ENCODE results near the gene CDH4. TPM values are rescaled to one million over a fixed set of nuclear protein-coding genes. Genes with fewer than 3 reads are reported as not detected.

CDH4 gene
- total RNA-seq, 4 donors from 2014 or later: 0.71 to 4.2 (median 2.9) TPM

- WGBS, 2 donors: 62 to 68% methylated on average over 30 to 35 of the region's 35 CpGs
- no peak for DNase-seq (ENCODE audit: low spot score in 2 of 2)
- TF ChIP-seq POLR2A (IDR thresholded peaks at IDR 0.05) (no peak), CTCF (IDR thresholded peaks at IDR 0.05) (no peak)
- intact Hi-C loops (cut with DNase I; ENCODE audit: low total_unique reads): no loop called here
- no peak overlapping the region for H3K4me3 ChIP-seq (ENCODE audit: low read depth, poor library complexity, severe bottlenecking)
Observed at GRCh38 chr20:61901392-61902220, 649.5 kb downstream of the CDH4 start.

GRCh38 chr20:61902221-61902869 lies 650.3 kb downstream of the CDH4 start:
- intact Hi-C loops (cut with DNase I; ENCODE audit: low total_unique reads): no loop called here
- no peak overlapping the region for H3K4me3 ChIP-seq (ENCODE audit: low read depth, poor library complexity, severe bottlenecking)
- 71 to 88% methylated on average over 27 of the region's 27 CpGs for WGBS, 2 donors
- TF ChIP-seq POLR2A (IDR thresholded peaks at IDR 0.05): no peak
- no peak for TF ChIP-seq CTCF (IDR thresholded peaks at IDR 0.05)
- no peak for DNase-seq (ENCODE audit: low spot score in 2 of 2)

- no peak for DNase-seq (ENCODE audit: low spot score in 2 of 2)
- no peak overlapping the region for H3K4me3 ChIP-seq (ENCODE audit: low read depth, poor library complexity, severe bottlenecking)
- intact Hi-C loops (cut with DNase I; ENCODE audit: low total_unique reads): no loop called here
- TF ChIP-seq POLR2A (IDR thresholded peaks at IDR 0.05): no peak
- TF ChIP-seq CTCF (IDR thresholded peaks at IDR 0.05): no peak
- WGBS, 2 donors: 72 to 77% methylated on average over 25 to 26 of the region's 26 CpGs
Observed at GRCh38 chr20:61903575-61904340, 651.7 kb downstream of the CDH4 start.

- no peak overlapping the region for H3K4me3 ChIP-seq (ENCODE audit: low read depth, poor library complexity, severe bottlenecking)
- 85 to 90% methylated on average over 13 to 14 of the region's 14 CpGs for WGBS, 2 donors
- intact Hi-C loops (cut with DNase I; ENCODE audit: low total_unique reads): no loop called here
- DNase-seq (ENCODE audit: low spot score in 2 of 2): no peak
- TF ChIP-seq CTCF (IDR thresholded peaks at IDR 0.05): no peak
- TF ChIP-seq POLR2A (IDR thresholded peaks at IDR 0.05): no peak
Observed at GRCh38 chr20:61904456-61904855, 652.4 kb downstream of the CDH4 start.

- TF ChIP-seq POLR2A (IDR thresholded peaks at IDR 0.05): no peak
- no peak for TF ChIP-seq CTCF (IDR thresholded peaks at IDR 0.05)
- H3K4me3 ChIP-seq (ENCODE audit: low read depth, poor library complexity, severe bottlenecking): no peak overlapping the region
- DNase-seq (ENCODE audit: low spot score in 2 of 2): no peak
- intact Hi-C loops (cut with DNase I; ENCODE audit: low total_unique reads): no loop called here
- WGBS, 2 donors: 90 to 91% methylated on average over 14 to 15 of the region's 15 CpGs
Observed at GRCh38 chr20:61905781-61906523, 653.9 kb downstream of the CDH4 start.
